Rectal smooth muscle tissue (tissue), 1 donor: ENCODE data around the gene MYO7A.

Experiments
- H3K27ac ChIP-seq: one replicate; pipeline ENCODE4 v1.7.0; 2013; ENCODE audit warnings: low read depth, low read length, inconsistent platforms
- H3K27me3 ChIP-seq: one replicate; pipeline ENCODE4 v1.7.0; 2013; ENCODE audit warnings: low read length; ENCODE audit not compliant: control insufficient read depth, insufficient read depth
- H3K36me3 ChIP-seq: one replicate; pipeline ENCODE4 v1.7.0; 2013; ENCODE audit warnings: low read length; ENCODE audit not compliant: control insufficient read depth, insufficient read depth
- H3K4me1 ChIP-seq: one replicate; pipeline ENCODE4 v1.7.0; 2013; ENCODE audit warnings: low read length; ENCODE audit not compliant: control insufficient read depth, insufficient read depth
- H3K4me3 ChIP-seq: one replicate; pipeline ENCODE4 v1.7.0; 2013; ENCODE audit warnings: low read length
- H3K9ac ChIP-seq: one replicate; pipeline ENCODE4 v1.7.0; 2013; ENCODE audit warnings: low read length

The MYO7A gene

DNA sequence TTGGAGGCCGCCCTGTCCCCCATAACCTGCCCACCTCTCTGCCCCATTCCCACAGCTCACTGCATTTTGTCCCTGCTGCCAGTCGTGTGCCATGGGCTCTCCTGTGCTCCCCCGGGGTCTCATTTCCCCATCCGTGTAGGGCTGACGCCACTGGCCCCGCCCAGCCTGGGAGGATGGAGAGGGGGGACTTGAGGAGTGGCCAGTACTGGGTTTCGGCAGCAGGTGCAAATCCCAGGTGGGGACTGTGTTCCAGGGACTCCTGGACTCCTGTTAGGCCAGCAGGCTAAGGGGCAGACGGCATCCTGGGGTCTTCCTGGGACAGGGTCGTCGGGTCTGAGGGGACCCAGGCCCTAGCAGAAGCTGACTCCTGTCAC, 1.2 kb upstream of the MYO7A start:
- no peaks in the 10 kb centered on the region for H3K27me3 ChIP-seq
- H3K4me3 ChIP-seq = peak overlapping the region; percentile 46
- H3K4me1 ChIP-seq = no peaks in the 10 kb centered on the region
- no peak overlapping the region for H3K9ac ChIP-seq
- no peak overlapping the region for H3K27ac ChIP-seq
- peaks cover 3% of the 10 kb centered on the region for H3K36me3 ChIP-seq

DNA sequence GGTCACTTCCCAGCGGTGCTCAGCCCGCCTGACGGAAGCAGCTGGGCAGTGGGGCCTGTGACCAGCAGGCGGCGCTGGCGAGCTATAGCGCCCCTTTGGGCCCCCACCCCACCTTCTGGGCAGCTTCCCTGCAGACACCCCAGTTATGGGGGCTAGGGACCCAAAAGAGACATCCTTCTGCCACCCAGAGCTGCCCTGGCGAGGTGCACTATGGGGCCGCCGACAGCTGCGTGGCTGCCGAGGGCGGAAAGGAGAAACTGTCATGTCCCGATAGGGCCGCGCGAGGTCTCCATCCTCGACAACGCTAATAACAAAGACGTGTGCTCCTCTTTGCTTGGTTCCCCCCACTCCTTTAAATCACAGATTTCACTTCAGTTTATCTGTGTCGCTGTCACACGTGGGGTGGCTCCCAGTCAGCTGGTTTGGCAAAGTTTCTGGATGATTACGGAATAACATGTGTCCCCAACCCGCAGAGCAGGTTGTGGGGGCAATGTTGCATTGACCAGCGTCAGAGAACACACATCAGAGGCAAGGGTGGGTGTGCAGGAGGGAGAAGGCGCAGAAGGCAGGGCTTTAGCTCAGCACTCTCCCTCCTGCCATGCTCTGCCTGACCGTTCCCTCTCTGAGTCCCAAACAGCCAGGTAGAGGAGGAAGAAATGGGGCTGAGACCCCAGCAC, 673 bp upstream of the MYO7A start:
- Histone ChIP-seq H3K4me1 (no peaks in the 10 kb centered on the region), H3K4me3 (peak overlapping the region; percentile 46), H3K9ac (no peak overlapping the region), H3K36me3 (peaks cover 3% of the 10 kb centered on the region), H3K27ac (no peak overlapping the region), H3K27me3 (no peaks in the 10 kb centered on the region)

- no peak overlapping the region for H3K9ac ChIP-seq
- no peaks in the 10 kb centered on the region for H3K4me1 ChIP-seq
- H3K27ac ChIP-seq = no peak overlapping the region
- no peaks in the 10 kb centered on the region for H3K27me3 ChIP-seq
- no peak overlapping the region for H3K4me3 ChIP-seq
- no peaks in the 10 kb centered on the region for H3K36me3 ChIP-seq
Measured at GRCh38 chr11:77129069-77129841, 1.2 kb downstream of the MYO7A start.

DNA sequence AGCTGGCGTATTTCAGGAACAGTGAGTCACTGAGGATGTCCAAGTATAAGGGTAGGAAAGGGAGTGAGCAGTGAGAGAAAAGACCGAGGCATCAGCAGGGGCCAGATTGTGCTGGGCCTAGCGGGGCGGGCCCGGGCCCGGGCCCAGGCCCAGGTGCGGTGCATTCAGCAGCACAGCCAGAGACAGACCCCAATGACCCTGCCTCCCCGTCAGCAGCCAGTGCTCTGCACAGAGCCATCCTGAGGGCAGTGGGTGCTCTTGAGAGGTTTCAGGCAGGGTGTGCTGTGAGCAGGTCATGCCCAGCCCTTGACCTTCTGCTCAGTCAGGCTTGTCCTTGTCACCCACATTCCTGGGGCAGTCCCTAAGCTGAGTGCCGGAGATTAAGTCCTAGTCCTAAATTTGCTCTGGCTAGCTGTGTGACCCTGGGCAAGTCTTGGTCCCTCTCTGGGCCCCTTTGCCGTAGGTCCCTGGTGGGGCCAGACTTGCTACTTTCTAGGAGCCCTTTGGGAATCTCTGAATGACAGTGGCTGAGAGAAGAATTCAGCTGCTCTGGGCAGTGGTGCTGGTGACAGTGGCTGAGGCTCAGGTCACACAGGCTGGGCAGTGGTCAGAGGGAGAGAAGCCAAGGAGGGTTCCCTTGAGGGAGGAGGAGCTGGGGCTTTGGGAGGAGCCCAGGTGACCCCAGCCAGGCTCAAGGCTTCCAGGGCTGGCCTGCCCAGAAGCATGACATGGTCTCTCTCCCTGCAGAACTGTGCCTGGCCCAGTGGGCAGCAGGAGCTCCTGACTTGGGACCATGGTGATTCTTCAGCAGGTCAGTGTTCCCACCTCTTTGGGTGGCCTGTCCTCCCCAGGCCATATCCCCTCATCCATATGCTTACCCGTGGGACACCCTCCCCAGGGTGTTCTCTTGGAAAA, 2.1 kb downstream of the MYO7A start:
- Histone ChIP-seq H3K36me3 (no peaks in the 10 kb centered on the region), H3K4me1 (no peaks in the 10 kb centered on the region), H3K27ac (no peak overlapping the region), H3K27me3 (no peaks in the 10 kb centered on the region), H3K9ac (no peak overlapping the region), H3K4me3 (no peak overlapping the region)

DNA sequence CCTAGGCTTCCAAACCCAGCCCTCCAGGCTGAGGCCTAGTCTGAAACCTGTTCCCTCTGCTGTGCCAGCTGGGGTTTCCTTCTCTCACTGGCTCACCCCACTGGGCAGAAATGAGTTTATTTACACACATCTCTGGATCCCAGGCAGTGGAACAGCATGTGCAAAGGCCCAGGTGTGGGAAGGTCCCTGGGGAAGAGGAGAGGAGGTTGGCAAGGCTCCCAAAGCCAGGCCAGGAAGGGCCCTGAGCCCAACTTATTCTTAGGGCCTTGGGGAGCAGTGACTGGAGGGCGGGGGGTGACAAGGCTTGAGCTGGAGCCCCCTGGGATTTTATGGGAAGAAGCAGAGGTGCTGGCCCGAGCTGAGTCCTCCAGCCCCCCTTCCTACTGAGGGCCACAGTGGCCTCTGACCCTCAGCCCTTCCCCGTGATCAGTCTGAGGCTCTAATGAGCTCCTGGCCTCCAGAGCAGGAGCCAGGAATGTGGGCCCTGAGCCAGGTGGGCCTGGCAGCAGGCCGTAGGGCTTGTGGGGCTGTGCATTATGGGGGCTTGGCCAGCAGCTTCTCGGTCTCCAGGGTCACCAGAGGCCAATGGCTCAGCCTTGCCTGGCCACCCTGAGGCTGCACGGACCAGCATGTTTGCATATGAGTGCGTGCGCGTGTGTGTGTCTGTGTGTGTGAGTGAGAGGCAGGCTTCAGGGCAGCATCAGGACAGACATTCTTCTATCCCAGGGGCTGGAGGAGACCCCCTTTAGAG, 2.9 kb downstream of the MYO7A start:
- Histone ChIP-seq H3K4me3 (no peak overlapping the region), H3K27ac (no peak overlapping the region), H3K9ac (no peak overlapping the region), H3K27me3 (no peaks in the 10 kb centered on the region), H3K4me1 (no peaks in the 10 kb centered on the region), H3K36me3 (no peaks in the 10 kb centered on the region)

DNA sequence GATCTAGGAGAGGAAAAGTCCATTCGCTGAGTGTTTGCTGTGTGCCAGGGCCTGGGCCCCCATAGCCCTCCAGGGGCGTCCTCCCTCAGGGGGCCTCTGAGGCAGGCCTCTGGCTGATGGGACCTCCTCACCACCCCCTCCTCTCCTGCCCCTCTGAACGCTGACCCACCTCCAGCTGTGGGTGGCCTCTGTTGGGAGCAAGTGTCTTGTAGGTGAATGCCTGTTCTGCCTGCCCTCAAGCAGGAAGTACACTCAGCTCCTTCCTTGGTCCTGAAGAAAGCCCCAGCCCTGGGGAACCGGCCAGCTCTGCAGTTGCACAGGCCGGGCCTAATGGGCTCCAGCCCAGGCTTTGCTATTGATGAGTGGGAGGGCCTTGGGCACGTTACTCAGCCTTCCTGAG, 3.5 kb downstream of the MYO7A start:
- H3K4me1 ChIP-seq = no peaks in the 10 kb centered on the region
- H3K27me3 ChIP-seq = no peaks in the 10 kb centered on the region

DNA sequence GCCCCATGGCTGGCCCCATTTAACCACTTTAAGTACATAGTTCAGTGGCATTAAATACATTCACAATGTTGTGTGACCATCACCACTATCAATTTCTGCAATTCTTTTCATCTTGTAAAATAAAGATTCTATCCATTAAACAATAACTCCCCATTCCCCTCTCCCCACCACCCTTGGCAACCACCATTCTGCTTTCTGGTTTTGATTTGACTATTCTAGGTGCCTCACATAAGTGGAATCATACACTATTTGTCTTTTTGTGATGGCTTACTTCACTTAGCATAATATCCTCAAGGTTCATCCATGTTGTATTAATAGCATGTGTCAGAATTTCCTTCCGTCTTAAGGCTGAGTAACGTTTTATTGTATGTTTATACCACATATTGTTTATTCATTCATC, 7.0 kb downstream of the MYO7A start:
- no peaks in the 10 kb centered on the region for H3K4me1 ChIP-seq
- H3K4me3 ChIP-seq = no peak overlapping the region
- H3K27ac ChIP-seq = no peak overlapping the region
- H3K36me3 ChIP-seq = no peaks in the 10 kb centered on the region
- no peak overlapping the region for H3K9ac ChIP-seq
- H3K27me3 ChIP-seq = no peaks in the 10 kb centered on the region

More for the DNA sequence above, 3.5 kb downstream of the MYO7A start:
- Histone ChIP-seq H3K4me3 (no peak overlapping the region), H3K9ac (no peak overlapping the region), H3K27ac (no peak overlapping the region), H3K36me3 (no peaks in the 10 kb centered on the region)

- H3K36me3 ChIP-seq = no peaks in the 10 kb centered on the region
Measured at GRCh38 chr11:77136074-77136473, 8.0 kb downstream of the MYO7A start.

GRCh38 chr11:77136784-77137420, 8.9 kb downstream of the MYO7A start:
- H3K4me3 ChIP-seq = no peak overlapping the region
- H3K27me3 ChIP-seq = no peaks in the 10 kb centered on the region
- no peaks in the 10 kb centered on the region for H3K4me1 ChIP-seq
- no peak overlapping the region for H3K27ac ChIP-seq
- no peak overlapping the region for H3K9ac ChIP-seq
- no peaks in the 10 kb centered on the region for H3K36me3 ChIP-seq

More at GRCh38 chr11:77136074-77136473, 8.0 kb downstream of the MYO7A start:
- no peak overlapping the region for H3K9ac ChIP-seq
- no peaks in the 10 kb centered on the region for H3K4me1 ChIP-seq
- no peak overlapping the region for H3K27ac ChIP-seq
- H3K4me3 ChIP-seq = no peak overlapping the region
- no peaks in the 10 kb centered on the region for H3K27me3 ChIP-seq

DNA sequence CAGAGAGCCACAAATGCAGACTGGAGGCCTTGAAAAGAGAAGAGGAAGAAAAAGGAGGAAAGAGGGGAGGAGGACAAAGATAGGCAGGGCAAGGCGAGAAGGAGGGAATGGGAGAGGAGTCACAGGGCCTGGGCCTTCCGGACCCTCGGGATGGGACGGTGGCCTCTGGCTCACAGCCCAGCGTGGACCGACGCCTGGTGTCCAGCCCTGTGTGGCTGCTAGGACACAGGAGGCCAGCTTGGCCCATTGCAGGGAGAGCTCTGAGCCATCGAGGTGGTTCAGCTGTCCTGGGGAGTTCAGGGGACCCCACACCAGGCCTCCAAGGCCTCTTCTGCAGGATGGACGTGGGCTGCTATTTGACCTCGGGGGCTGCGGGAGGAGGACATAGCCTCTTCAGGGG, 9.4 kb downstream of the MYO7A start:
- H3K4me3 ChIP-seq = no peak overlapping the region
- H3K36me3 ChIP-seq = no peaks in the 10 kb centered on the region
- no peak overlapping the region for H3K27ac ChIP-seq

GRCh38 chr11:77138106-77138649, 10.1 kb downstream of the MYO7A start:
- no peak overlapping the region for H3K27ac ChIP-seq
- H3K4me3 ChIP-seq = no peak overlapping the region
- no peaks in the 10 kb centered on the region for H3K4me1 ChIP-seq
- no peaks in the 10 kb centered on the region for H3K36me3 ChIP-seq
- no peak overlapping the region for H3K9ac ChIP-seq
- H3K27me3 ChIP-seq = no peaks in the 10 kb centered on the region

More for the DNA sequence above, 9.4 kb downstream of the MYO7A start:
- Histone ChIP-seq H3K4me1 (no peaks in the 10 kb centered on the region), H3K27me3 (no peaks in the 10 kb centered on the region), H3K9ac (no peak overlapping the region)
